Stimulated activated CD4-positive, alpha-beta T cell treated with anti-CD3 and anti-CD28 coated beads, Interleukin-1b, Interleukin-23, amount 100 ng/mL, for 48 hours (primary cell): Measurements from ENCODE around the gene ATP11C.
"Not testable (repeated sequence)": the region's sequence is repeated elsewhere in the genome, so short reads cannot be mapped to it uniquely, and the experiment has no call there.

Experiments
- DNase-seq: peaks from one replicate; pipeline ENCODE4 v3.0.0-alpha.2; 2020

Gene ATP11C

GRCh38 chrX:139708067-139708466, 224.8 kb downstream of the ATP11C start, which contains the start of gene MCF2:
TSS of gene MCF2 (minus strand) at chrX:139708167. CDS start at chrX:139651744, 56,423 bp downstream.
- no peak for DNase-seq

GRCh38 chrX:139702658-139703057, 230.2 kb downstream of the ATP11C start:
- DNase-seq = no peak

- no peak for DNase-seq
These were observed 239.9 kb downstream of the ATP11C start for GRCh38 chrX:139692908-139693307.

GRCh38 chrX:139692506-139692849, 240.4 kb downstream of the ATP11C start:
- DNase-seq = no peak

GRCh38 chrX:139691843-139692505, 240.9 kb downstream of the ATP11C start:
- DNase-seq = no peak

GRCh38 chrX:139691493-139691842, 241.4 kb downstream of the ATP11C start:
- no peak for DNase-seq

GRCh38 chrX:139685175-139685574, 247.7 kb downstream of the ATP11C start:
- DNase-seq = not testable (repeated sequence)

GRCh38 chrX:139680356-139680755, 252.5 kb downstream of the ATP11C start:
- DNase-seq = no peak
